ENCODE results near the gene ANKRD33.

DNA sequence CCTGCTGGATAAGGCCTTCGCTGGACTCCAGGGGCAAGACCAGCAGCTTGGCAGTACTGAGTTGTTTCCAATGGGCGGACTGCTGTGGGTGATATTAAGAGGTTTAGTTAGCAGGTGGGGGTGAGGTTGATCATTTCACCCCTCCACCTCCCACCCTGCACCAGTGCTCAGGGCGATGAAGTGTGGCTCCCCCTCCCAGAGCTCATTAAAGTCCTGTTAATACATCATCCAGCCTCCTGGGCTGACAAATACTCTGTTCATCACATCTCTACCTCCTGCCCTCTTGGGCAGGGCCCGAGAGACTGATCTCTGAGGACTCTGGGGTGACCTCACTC is 37.0 kb upstream of the ANKRD33 start:
- TF ChIP-seq, protein P1, sequence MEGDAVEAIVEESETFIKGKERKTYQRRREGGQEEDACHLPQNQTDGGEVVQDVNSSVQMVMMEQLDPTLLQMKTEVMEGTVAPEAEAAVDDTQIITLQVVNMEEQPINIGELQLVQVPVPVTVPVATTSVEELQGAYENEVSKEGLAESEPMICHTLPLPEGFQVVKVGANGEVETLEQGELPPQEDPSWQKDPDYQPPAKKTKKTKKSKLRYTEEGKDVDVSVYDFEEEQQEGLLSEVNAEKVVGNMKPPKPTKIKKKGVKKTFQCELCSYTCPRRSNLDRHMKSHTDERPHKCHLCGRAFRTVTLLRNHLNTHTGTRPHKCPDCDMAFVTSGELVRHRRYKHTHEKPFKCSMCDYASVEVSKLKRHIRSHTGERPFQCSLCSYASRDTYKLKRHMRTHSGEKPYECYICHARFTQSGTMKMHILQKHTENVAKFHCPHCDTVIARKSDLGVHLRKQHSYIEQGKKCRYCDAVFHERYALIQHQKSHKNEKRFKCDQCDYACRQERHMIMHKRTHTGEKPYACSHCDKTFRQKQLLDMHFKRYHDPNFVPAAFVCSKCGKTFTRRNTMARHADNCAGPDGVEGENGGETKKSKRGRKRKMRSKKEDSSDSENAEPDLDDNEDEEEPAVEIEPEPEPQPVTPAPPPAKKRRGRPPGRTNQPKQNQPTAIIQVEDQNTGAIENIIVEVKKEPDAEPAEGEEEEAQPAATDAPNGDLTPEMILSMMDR (IDR thresholded peaks at IDR 0.05), result no peak
- TF ChIP-seq EP300 (IDR thresholded peaks at IDR 0.05), result no peak

Measured in tibial nerve (tissue), 4 donors.